Measurements from ENCODE around the gene ZNF575. TPM values are rescaled to one million over a fixed set of nuclear protein-coding genes. Genes with fewer than 3 reads are reported as not detected.
A peak's percentile ranks its signal among the peaks of the same experiment; 100 is the strongest.

Gene ZNF575
- total and polyA plus RNA-seq, 4 donors = 0.48 to 2.3 (median 0.65) TPM

DNA sequence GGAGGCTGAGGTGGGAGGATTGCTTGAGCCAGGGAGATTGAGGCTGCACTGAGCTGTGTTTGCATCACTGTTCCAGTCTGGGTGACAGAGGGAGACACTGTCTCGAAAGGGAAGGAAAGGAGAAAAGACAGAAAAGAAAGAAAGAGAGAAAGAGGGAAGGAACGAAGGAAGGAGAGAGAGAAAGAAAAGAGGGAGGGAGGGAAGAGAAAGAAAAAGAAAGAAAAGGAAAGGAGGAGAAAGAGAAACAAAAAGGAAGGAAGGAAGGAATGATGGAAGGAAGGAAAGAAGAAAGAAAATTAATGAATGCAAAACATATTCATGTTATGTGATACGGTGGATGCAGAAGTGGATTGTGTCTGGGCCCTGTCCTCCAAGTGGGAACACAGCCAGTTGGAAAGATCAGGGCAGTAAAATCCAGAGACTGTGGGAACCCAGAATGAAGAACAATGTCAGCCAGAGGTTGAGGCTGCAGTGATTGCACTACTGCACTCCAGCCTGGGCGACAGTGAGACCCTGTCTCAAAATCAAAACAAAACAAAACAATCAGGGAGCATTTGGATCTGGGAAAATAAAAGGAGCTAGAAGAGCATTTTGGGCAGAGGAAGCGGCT lies 34.6 kb upstream of the ZNF575 start:
- Histone ChIP-seq H3K27ac (ENCODE audit: low read depth in 1 of 2, low read length in 1 of 2) (no peak overlapping the region), H3K27me3 (ENCODE audit: control insufficient read depth in 3 of 3, insufficient read depth in 3 of 3, low read length in 2 of 3) (peaks cover 0 to 3% (median 0%) of the 10 kb centered on the region in 3 donors), H3K9me3 (ENCODE audit: control insufficient read depth in 4 of 4, insufficient read depth in 3 of 4, low read length in 3 of 4) (no peaks in the 10 kb centered on the region), H3K9ac (ENCODE audit: insufficient read depth in 1 of 2, low read length in 2 of 2) (peak overlapping the region in 1 of 2 donors; percentile 10), H3K4me3 (no peak overlapping the region), H3K36me3 (ENCODE audit: control insufficient read depth in 4 of 4, insufficient read depth in 4 of 4, low read length in 4 of 4) (peaks cover 0 to 14% (median 6%) of the 10 kb centered on the region in 4 donors), H3K4me1 (ENCODE audit: control insufficient read depth in 5 of 5, insufficient read depth in 5 of 5, low read length in 5 of 5) (peaks cover 0 to 34% (median 5%) of the 10 kb centered on the region in 5 donors)
- WGBS, 2 donors = 84 to 88% methylated on average over 5 of the region's 5 CpGs
- TF ChIP-seq, protein P1, sequence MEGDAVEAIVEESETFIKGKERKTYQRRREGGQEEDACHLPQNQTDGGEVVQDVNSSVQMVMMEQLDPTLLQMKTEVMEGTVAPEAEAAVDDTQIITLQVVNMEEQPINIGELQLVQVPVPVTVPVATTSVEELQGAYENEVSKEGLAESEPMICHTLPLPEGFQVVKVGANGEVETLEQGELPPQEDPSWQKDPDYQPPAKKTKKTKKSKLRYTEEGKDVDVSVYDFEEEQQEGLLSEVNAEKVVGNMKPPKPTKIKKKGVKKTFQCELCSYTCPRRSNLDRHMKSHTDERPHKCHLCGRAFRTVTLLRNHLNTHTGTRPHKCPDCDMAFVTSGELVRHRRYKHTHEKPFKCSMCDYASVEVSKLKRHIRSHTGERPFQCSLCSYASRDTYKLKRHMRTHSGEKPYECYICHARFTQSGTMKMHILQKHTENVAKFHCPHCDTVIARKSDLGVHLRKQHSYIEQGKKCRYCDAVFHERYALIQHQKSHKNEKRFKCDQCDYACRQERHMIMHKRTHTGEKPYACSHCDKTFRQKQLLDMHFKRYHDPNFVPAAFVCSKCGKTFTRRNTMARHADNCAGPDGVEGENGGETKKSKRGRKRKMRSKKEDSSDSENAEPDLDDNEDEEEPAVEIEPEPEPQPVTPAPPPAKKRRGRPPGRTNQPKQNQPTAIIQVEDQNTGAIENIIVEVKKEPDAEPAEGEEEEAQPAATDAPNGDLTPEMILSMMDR (IDR thresholded peaks at IDR 0.05; ENCODE audit: control extremely low read depth, extremely low read depth) = no peak
- DNase-seq (peak; percentile 70 to 94 (median 87)), ATAC-seq (ENCODE audit: insufficient read depth, low FRiP score) (no peak)

DNA sequence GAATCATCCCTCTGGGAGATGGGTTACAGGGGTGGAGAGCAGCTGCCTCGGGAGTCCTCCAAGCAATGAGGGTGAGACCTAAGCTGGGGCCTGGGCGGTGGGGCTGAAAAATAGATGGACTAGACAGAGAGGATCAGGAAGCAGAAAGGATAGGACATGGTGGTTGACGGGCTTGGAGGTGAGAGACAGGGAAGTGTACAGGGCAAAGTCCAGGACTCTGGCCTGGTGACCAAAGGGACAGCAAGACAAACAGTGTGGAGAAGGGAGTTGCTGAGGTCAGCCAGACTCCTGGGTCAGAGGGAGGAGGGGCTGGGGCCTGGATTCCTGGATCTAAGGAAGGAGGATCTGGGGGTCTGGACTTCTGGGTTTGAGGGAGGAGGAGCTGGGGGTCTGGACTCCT lies 33.9 kb upstream of the ZNF575 start:
- H3K4me3 ChIP-seq = no peak overlapping the region
- TF ChIP-seq, protein P1 (IDR thresholded peaks at IDR 0.05; ENCODE audit: control extremely low read depth, extremely low read depth) = no peak
- H3K9me3 ChIP-seq (ENCODE audit: control insufficient read depth in 4 of 4, insufficient read depth in 3 of 4, low read length in 3 of 4) = no peaks in the 10 kb centered on the region
- peaks cover 0 to 14% (median 6%) of the 10 kb centered on the region in 4 donors for H3K36me3 ChIP-seq (ENCODE audit: control insufficient read depth in 4 of 4, insufficient read depth in 4 of 4, low read length in 4 of 4)
- ATAC-seq (ENCODE audit: insufficient read depth, low FRiP score) (no peak), DNase-seq (no peak)
- peaks cover 0 to 3% (median 0%) of the 10 kb centered on the region in 3 donors for H3K27me3 ChIP-seq (ENCODE audit: control insufficient read depth in 3 of 3, insufficient read depth in 3 of 3, low read length in 2 of 3)
- H3K9ac ChIP-seq (ENCODE audit: insufficient read depth in 1 of 2, low read length in 2 of 2) = no peak overlapping the region
- H3K4me1 ChIP-seq (ENCODE audit: control insufficient read depth in 5 of 5, insufficient read depth in 5 of 5, low read length in 5 of 5) = peaks cover 0 to 34% (median 5%) of the 10 kb centered on the region in 5 donors
- H3K27ac ChIP-seq (ENCODE audit: low read depth in 1 of 2, low read length in 1 of 2) = no peak overlapping the region
- WGBS, 2 donors = 82 to 89% methylated on average over 3 of the region's 3 CpGs

DNA sequence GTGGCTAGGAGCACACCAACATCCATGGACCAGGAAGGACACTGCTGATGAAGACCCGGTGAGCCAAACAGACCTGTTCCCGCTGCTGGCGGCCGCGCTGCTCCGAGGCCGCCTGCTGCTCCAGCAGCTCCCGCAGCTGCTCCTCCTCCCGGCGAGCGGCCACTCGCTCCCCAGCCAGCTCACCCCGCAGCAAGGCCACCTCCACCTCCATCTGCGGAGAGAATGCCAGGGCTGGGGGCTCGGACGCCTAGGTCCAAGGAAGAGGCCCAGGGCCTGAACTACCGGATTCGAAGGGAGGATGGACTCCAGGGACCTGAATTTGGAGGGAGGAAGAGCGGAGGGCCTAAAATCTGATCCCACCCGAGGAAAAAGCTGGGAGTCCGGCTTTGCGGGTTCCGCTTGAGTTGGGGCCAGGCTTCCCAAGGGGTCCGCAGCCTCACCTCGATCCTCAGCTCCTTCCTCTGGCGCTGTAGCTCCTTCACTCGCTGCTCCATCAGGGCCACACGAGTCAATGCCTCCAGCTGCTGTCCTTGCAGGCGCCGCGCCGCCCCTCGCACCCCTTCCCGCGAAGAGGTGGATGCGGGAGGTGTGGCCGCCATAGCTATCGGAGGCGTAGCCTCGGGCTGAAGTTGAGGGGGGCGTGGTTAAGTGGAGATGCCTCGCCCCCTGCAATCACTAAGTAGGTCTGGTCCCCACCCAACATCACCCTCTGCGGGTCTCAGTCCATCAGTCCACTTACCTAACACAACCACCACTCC lies 31.1 kb upstream of the ZNF575 start:
- peaks cover 0 to 3% (median 0%) of the 10 kb centered on the region in 3 donors for H3K27me3 ChIP-seq (ENCODE audit: control insufficient read depth in 3 of 3, insufficient read depth in 3 of 3, low read length in 2 of 3)
- peak in 1 of 3 donors; percentile 35 for DNase-seq
- no peak overlapping the region for H3K27ac ChIP-seq (ENCODE audit: low read depth in 1 of 2, low read length in 1 of 2)
- H3K4me1 ChIP-seq (ENCODE audit: control insufficient read depth in 5 of 5, insufficient read depth in 5 of 5, low read length in 5 of 5) = peaks cover 0 to 43% (median 5%) of the 10 kb centered on the region in 5 donors
- no peak overlapping the region for H3K4me3 ChIP-seq
- peaks cover 0 to 4% (median 3%) of the 10 kb centered on the region in 4 donors for H3K36me3 ChIP-seq (ENCODE audit: control insufficient read depth in 4 of 4, insufficient read depth in 4 of 4, low read length in 4 of 4)
- no peak for ATAC-seq (ENCODE audit: insufficient read depth, low FRiP score)
- 86 to 87% methylated on average over 43 of the region's 43 CpGs for WGBS, 2 donors
- TF ChIP-seq, protein P1 (IDR thresholded peaks at IDR 0.05; ENCODE audit: control extremely low read depth, extremely low read depth) = no peak
- H3K9ac ChIP-seq (ENCODE audit: insufficient read depth in 1 of 2, low read length in 2 of 2) = peak overlapping the region in 1 of 2 donors; percentile 1
- H3K9me3 ChIP-seq (ENCODE audit: control insufficient read depth in 4 of 4, insufficient read depth in 3 of 4, low read length in 3 of 4) = no peaks in the 10 kb centered on the region
